Upper lobe of left lung (tissue), 6 donors: Measurements from ENCODE around the gene ELOVL1. TPM values are rescaled to one million over a fixed set of nuclear protein-coding genes. Genes with fewer than 3 reads are reported as not detected.
"Not testable (repeated sequence)": the region's sequence is repeated elsewhere in the genome, so short reads cannot be mapped to it uniquely, and the experiment has no call there.

ENCODE experiments used
- ATAC-seq, 2 donors: fragments of 200-7000 bp; cut with Tn5 transposase; one replicate each; pipeline ENCODE4 v1.9.1; 2022; ENCODE audit warnings: mild to moderate bottlenecking in 2 of 2, moderate library complexity in 2 of 2; ENCODE audit not compliant: low FRiP score in 2 of 2
- DNase-seq, 2 donors: peaks; one replicate each; pipeline ENCODE4 v3.0.0-alpha.2; 2019 to 2020
- H3K27ac ChIP-seq, 4 donors: fragments of 200-600 bp; sonication (generic); one replicate each; pipeline ENCODE4 v1.5.1; 2016 to 2019
- H3K27me3 ChIP-seq, 4 donors: fragments of 200-600 bp; sonication (generic); one replicate each; pipeline ENCODE4 v1.5.1; 2017 to 2019
- H3K36me3 ChIP-seq, 4 donors: fragments of 200-600 bp; sonication (generic); one replicate each; pipeline ENCODE4 v1.5.1; 2016 to 2019
- H3K4me1 ChIP-seq, 4 donors: fragments of 200-600 bp; sonication (generic); one replicate each; pipeline ENCODE4 v1.5.1; 2018 to 2019
- H3K4me3 ChIP-seq, 4 donors: fragments of 200-600 bp; sonication (generic); one replicate each; pipeline ENCODE4 v1.5.1; 2017 to 2019; ENCODE audit warnings: mild to moderate bottlenecking in 2 of 4, moderate library complexity in 1 of 4
- H3K9me3 ChIP-seq, 4 donors: fragments of 200-600 bp; sonication (generic); one replicate each; pipeline ENCODE4 v1.5.1; 2018 to 2019
- CTCF ChIP-seq, 6 experiments: fragments of 450-650 bp in 4 of 6; fragments of 200-600 bp in 2 of 6; sonication (generic) in 2 of 6; IDR thresholded peaks; one replicate each; pipeline ENCODE4 v1.5.1; 2016 to 2019; ENCODE audit warnings: antibody characterized with exemption in 6 of 6
- EP300 ChIP-seq, 4 donors: sonication (generic); formaldehyde crosslinking; IDR thresholded peaks; one replicate each; pipeline ENCODE4 v1.5.1; 2017; ENCODE audit warnings: antibody characterized with exemption in 4 of 4, control low read depth in 2 of 4
- POLR2A ChIP-seq, 4 donors: fragments of 450-650 bp; IDR thresholded peaks; one replicate each; pipeline ENCODE4 v1.5.1; 2016 to 2017; ENCODE audit warnings: antibody characterized with exemption in 4 of 4, mild to moderate bottlenecking in 2 of 4
- POLR2AphosphoS5 ChIP-seq, 2 donors: sonication (generic); formaldehyde crosslinking; IDR thresholded peaks; one replicate each; pipeline ENCODE4 v1.5.1; 2017; ENCODE audit warnings: antibody characterized with exemption in 2 of 2
- WGBS, 2 donors: methylation state at CpG; one replicate each; pipeline ENCODE4 v1.1.5; 2017 to 2018; 5-methylcytosine and 5-hydroxymethylcytosine counted together
- total RNA-seq, 6 donors: library from RNA; depleted of rRNA in 4 of 6; stranded (reverse); fragments of >200 nt in 4 of 6; gene quantifications; one replicate each; pipeline versions ENCODE4 v1.1.0 to v1.2.1, GENCODE V29; 2016 to 2021
- donor health status: DM: no; HTN: no; CAD: no; lungs with moderate emphysema.
- donor health status: DM: no; HTN: yes; CAD: no; lungs with severe emphysema.

Gene ELOVL1
- 100 to 1,000 TPM in 1 of 6 donors, 10 to 100 TPM in 5; 32.5 to 118 (median 72.0) TPM for total RNA-seq

DNA sequence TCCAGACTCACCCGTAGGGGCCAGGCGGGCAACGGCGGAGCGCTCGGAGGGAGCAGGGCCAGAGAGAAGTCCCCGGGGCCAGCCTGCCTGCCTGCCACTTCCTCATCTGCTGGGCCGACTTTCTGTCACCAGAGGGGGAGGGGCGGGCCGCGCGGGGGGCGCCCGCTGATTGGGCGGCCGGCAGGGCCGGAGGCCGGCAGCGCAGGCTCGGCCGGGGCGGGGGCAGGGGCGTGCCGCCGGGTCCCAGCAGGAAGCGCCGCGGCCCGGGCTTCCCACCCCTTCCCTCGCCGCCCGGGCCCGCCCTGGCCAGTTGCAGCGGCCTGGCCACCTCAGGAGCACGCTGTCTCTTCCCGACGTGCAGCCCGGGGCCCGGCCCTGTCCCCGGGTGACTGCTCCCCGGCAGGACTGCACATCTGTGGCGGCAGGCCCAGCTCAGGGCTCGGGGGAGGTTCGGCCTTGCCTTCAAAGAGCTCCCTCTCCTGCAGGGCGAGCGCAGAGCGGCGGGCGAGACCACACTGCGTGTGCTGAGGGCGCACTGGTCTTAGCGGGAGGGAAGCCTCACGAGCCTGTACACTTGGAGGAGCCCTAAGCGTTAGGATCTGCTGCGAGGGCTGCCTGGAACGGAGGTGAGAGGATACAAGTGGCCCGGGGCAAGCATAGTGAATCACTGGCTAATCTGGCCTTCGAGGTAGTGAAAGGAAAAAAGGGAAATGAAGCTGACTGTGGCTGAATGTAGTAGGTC is at the start of gene ELOVL1:
Gene ELOVL1, minus strand, starts transcription at position 108 of the 742 bp plus-strand sequence. CDS start 2,402 bp downstream, outside the sequence.
- WGBS, 2 donors, result 0% methylated on average over 9 to 30 of the region's 58 CpGs
- Histone ChIP-seq H3K9me3 (no peaks in the 10 kb centered on the region), H3K4me3 (peak within 1 kb of the TSS; percentile 68 to 90 (median 85)), H3K27ac (peak within 1 kb of the TSS; percentile 93 to 98 (median 98)), H3K36me3 (peaks cover 15 to 25% (median 22%) of the 10 kb centered on the region in 4 donors), H3K4me1 (peaks cover 25 to 41% (median 31%) of the 10 kb centered on the region in 4 donors), H3K27me3 (no peaks in the 10 kb centered on the region)
- TF ChIP-seq EP300 (IDR thresholded peaks at IDR 0.05) (no peak), POLR2A (IDR thresholded peaks at IDR 0.05) (peak in 3 of 4 donors; percentile 78 to 92 (median 80)), CTCF (IDR thresholded peaks at IDR 0.05) (peak in 3 of 6 experiments; percentile 22 to 41 (median 38)), POLR2AphosphoS5 (IDR thresholded peaks at IDR 0.05) (peak; percentile 62 to 79)
- ATAC-seq, result peak; percentile 92 to 98
- DNase-seq, result peak; percentile 95 to 99

DNA sequence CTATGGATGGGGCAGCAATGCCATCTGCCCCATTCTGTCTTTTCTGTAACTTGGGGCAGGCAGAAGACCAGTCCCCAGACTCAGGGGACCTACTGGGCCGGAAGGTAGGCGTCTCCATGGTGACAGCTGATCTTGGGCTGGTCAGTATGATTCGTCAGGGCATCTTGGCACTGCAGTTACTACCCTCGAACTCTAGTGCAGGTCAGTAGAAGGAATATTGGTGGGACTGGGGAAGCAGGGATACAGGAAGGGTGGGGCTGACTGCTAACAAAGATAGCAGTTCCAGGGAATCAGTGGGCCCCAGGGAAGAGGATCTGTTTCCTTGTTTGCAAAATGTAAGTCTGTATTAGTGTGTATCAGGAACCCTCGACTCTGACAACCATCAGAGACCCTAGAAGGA is 48.1 kb upstream of the ELOVL1 start:
- no peaks in the 10 kb centered on the region for H3K27me3 ChIP-seq
- peaks cover 25 to 59% (median 58%) of the 10 kb centered on the region in 4 donors for H3K36me3 ChIP-seq
- no peak for ATAC-seq
- H3K4me1 ChIP-seq, result peaks cover 0 to 14% (median 8%) of the 10 kb centered on the region in 4 donors
- WGBS, 2 donors, result 73 to 75% methylated on average over 5 of the region's 5 CpGs
- no peak for TF ChIP-seq POLR2AphosphoS5 (IDR thresholded peaks at IDR 0.05)
- TF ChIP-seq POLR2A (IDR thresholded peaks at IDR 0.05), result no peak
- TF ChIP-seq CTCF (IDR thresholded peaks at IDR 0.05), result no peak
- no peak for TF ChIP-seq EP300 (IDR thresholded peaks at IDR 0.05)
- DNase-seq, result peak in 1 of 2 donors; percentile 12
- H3K27ac ChIP-seq, result peak overlapping the region in 2 of 4 donors; percentile 59 to 82
- no peaks in the 10 kb centered on the region for H3K9me3 ChIP-seq
- H3K4me3 ChIP-seq, result no peak overlapping the region

GRCh38 chr1:43414634-43415223 is 46.9 kb upstream of the ELOVL1 start:
- TF ChIP-seq CTCF (IDR thresholded peaks at IDR 0.05) (peak in 5 of 6 experiments; percentile 45 to 74 (median 72)), POLR2AphosphoS5 (IDR thresholded peaks at IDR 0.05) (no peak), POLR2A (IDR thresholded peaks at IDR 0.05) (no peak), EP300 (IDR thresholded peaks at IDR 0.05) (no peak)
- 71 to 79% methylated on average over 5 of the region's 5 CpGs for WGBS, 2 donors
- H3K36me3 ChIP-seq, result peaks cover 15 to 56% (median 50%) of the 10 kb centered on the region in 4 donors
- ATAC-seq (peak; percentile 81 to 85), DNase-seq (peak in 1 of 2 donors; percentile 46)
- H3K4me3 ChIP-seq, result no peak overlapping the region
- no peaks in the 10 kb centered on the region for H3K9me3 ChIP-seq
- peaks cover 0 to 14% (median 8%) of the 10 kb centered on the region in 4 donors for H3K4me1 ChIP-seq
- H3K27ac ChIP-seq, result peak overlapping the region in 2 of 4 donors; percentile 5 to 82
- no peaks in the 10 kb centered on the region for H3K27me3 ChIP-seq

DNA sequence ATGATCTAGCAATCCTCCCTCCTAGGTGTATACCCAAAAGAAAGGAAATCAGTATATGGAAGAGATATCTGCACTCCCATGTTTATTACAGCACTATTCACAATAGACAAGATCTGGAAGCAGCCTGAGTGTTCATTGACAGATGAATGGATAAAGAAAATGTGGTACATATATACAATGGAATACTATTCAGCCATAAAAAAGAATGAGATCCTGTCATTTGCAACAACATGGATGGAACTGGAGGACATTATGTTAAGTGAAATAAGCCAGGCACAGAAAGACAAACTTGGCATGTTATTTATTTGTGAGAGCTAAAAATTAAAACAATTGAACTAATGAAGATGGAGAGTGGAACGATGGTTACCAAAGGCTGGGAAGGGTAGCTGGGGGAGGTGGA is 45.6 kb upstream of the ELOVL1 start:
- DNase-seq, ATAC-seq, H3K4me3 ChIP-seq, H3K27me3 ChIP-seq, H3K27ac ChIP-seq, H3K9me3 ChIP-seq: not testable (repeated sequence)
- Histone ChIP-seq H3K36me3 (peaks cover 6 to 56% (median 42%) of the 10 kb centered on the region in 4 donors), H3K4me1 (peaks cover 0 to 14% (median 8%) of the 10 kb centered on the region in 4 donors)
- 93 to 95% methylated on average over 1 of the region's 1 CpG for WGBS, 2 donors

DNA sequence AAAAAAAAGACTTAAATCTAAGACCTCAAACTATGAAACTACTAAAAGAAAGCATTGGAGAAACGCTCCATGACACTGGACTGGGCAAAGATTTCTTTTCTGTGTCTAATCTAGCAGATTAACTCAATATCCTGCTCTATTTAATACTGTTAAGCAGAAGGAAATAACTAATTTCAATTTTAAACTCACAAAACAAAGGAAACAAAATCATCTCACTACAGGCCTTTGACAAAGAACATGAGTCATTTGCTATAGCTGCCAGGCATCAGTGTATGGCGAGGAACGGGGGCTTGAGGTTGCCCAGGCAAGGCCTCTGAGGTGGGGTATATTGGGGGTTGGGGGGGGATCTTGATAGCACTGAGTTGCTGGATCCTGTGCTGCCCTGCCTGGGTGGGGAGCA is 42.8 kb upstream of the ELOVL1 start:
- DNase-seq, result no peak
- no peak overlapping the region for H3K4me3 ChIP-seq

More for the DNA sequence above, 42.8 kb upstream of the ELOVL1 start:
- Histone ChIP-seq H3K4me1 (peaks cover 0 to 8% (median 3%) of the 10 kb centered on the region in 4 donors), H3K27ac (no peak overlapping the region), H3K36me3 (peaks cover 14 to 57% (median 38%) of the 10 kb centered on the region in 4 donors), H3K9me3 (no peaks in the 10 kb centered on the region), H3K27me3 (no peaks in the 10 kb centered on the region)
- TF ChIP-seq EP300 (IDR thresholded peaks at IDR 0.05), result no peak
- no peak for TF ChIP-seq CTCF (IDR thresholded peaks at IDR 0.05)
- no peak for TF ChIP-seq POLR2A (IDR thresholded peaks at IDR 0.05)
- TF ChIP-seq POLR2AphosphoS5 (IDR thresholded peaks at IDR 0.05), result no peak
- ATAC-seq, result no peak
- WGBS, 2 donors, result 88 to 98% methylated on average over 3 of the region's 3 CpGs
